COR-L47 (cell line): ENCODE measurements around the gene PAAF1.
"Not testable (repeated sequence)": the region's sequence is repeated elsewhere in the genome, so short reads cannot be mapped to it uniquely, and the experiment has no call there.

Experiments used
- DNase-seq: peaks from one replicate; lab custom pipeline; 2025; lab: John Stamatoyannopoulos, UW

The PAAF1 gene

GRCh38 chr11:73883856-73884255, 7.1 kb downstream of the PAAF1 start:
- DNase-seq, result no peak

- DNase-seq, result no peak
Measured at GRCh38 chr11:73888244-73888643, 11.4 kb downstream of the PAAF1 start.

GRCh38 chr11:73889019-73889418, 12.2 kb downstream of the PAAF1 start:
- DNase-seq, result no peak

- no peak for DNase-seq
Measured at GRCh38 chr11:73889536-73889935, 12.7 kb downstream of the PAAF1 start.

- DNase-seq, result no peak
Measured at GRCh38 chr11:73893041-73893440, 16.2 kb downstream of the PAAF1 start.

- DNase-seq, result no peak
Measured at GRCh38 chr11:73894725-73895335, 18.0 kb downstream of the PAAF1 start.

GRCh38 chr11:73902303-73902702, 25.5 kb downstream of the PAAF1 start:
- no peak for DNase-seq

- DNase-seq, result no peak
Measured at GRCh38 chr11:73907191-73907590, 30.4 kb downstream of the PAAF1 start.

GRCh38 chr11:73912026-73912425, 35.2 kb downstream of the PAAF1 start:
- no peak for DNase-seq

GRCh38 chr11:73913472-73913871, 36.7 kb downstream of the PAAF1 start:
- no peak for DNase-seq

- DNase-seq, result no peak
Measured at GRCh38 chr11:73914284-73914683, 37.5 kb downstream of the PAAF1 start.

GRCh38 chr11:73916435-73916834, 39.6 kb downstream of the PAAF1 start:
- DNase-seq, result no peak

GRCh38 chr11:73921180-73921579, 44.4 kb downstream of the PAAF1 start:
- no peak for DNase-seq

GRCh38 chr11:73929388-73929787, 52.6 kb downstream of the PAAF1 start:
- DNase-seq, result no peak

GRCh38 chr11:73931039-73931645, 54.3 kb downstream of the PAAF1 start:
- peak; percentile 53 for DNase-seq

- DNase-seq, result no peak
Measured at GRCh38 chr11:73931951-73932350, 55.2 kb downstream of the PAAF1 start.

GRCh38 chr11:73932781-73933180, 56.0 kb downstream of the PAAF1 start:
- DNase-seq, result no peak

- DNase-seq, result not testable (repeated sequence)
Measured at GRCh38 chr11:73936047-73936446, 59.2 kb downstream of the PAAF1 start.

GRCh38 chr11:73939096-73939495, 62.3 kb downstream of the PAAF1 start:
- no peak for DNase-seq

GRCh38 chr11:73940801-73941570, 64.2 kb downstream of the PAAF1 start:
- no peak for DNase-seq

GRCh38 chr11:73942010-73942409, 65.2 kb downstream of the PAAF1 start:
- DNase-seq, result no peak

GRCh38 chr11:73944085-73944484, 67.3 kb downstream of the PAAF1 start:
- no peak for DNase-seq

GRCh38 chr11:73944901-73945300, 68.1 kb downstream of the PAAF1 start:
- DNase-seq, result no peak
